ENCODE data around the gene JADE2. TPM values are rescaled to one million over a fixed set of nuclear protein-coding genes. Genes with fewer than 3 reads are reported as not detected.
A peak's percentile ranks its signal among the peaks of the same experiment; 100 is the strongest.

JADE2 gene
- total RNA-seq, 2 donors from 2014 or later, result 28.0 to 41.0 TPM

DNA sequence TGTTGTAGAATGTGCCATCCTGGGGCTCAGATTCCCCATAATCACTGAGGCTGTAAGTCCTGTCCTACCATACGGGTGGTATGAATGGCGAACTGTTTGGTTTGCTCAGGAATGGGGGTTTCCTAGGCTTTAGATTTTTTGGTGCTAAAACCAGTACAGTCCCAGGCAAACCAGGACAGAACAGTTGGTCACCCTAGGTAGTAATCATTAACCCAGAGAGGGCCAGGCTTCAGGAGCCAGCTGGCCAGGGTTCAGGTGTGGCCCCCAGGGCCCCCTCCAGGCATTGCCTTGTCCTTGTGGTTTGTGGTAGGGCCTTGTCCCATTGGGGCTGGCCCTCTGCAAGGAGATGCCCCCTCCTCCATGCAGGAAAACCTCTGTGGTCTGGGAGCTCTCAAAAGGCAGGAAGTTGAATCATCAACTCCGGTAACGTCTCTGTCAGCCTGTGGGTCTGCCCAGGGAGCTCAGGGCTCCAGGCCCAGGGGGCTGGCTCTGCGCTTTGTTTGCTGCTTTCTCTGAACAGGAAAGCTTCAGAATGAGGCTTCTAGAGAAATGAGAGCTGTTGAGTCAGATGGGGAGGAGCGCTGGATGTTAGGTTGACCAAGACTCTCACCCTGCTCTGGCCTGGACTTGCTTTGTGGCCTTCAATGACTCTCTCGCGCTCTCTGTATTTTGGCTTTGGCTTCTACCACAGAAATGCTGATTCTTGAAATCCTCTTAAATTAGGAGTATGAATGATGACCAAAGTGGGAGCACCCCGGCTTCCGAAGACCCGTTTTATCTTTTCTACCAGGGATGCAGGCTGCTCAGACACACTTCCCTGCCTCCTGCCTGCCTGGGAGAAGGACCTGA lies 22.2 kb upstream of the JADE2 start:
- intact Hi-C loops (cut with DNase I), result no loop called here
- H3K9me3 ChIP-seq, result no peaks in the 10 kb centered on the region
- H3K4me3 ChIP-seq, result no peak overlapping the region
- H3K4me1 ChIP-seq, result peaks cover 60% of the 10 kb centered on the region
- ATAC-seq (peak; percentile 15), DNase-seq (peak; percentile 53 to 82 (median 65))
- peak overlapping the region; percentile 73 to 89 (median 80) for H3K27ac ChIP-seq
- TF ChIP-seq POLR2A (IDR thresholded peaks at IDR 0.05) (peak in 1 of 3 donors; percentile 42), CTCF (IDR thresholded peaks at IDR 0.05) (no peak)
- H3K36me3 ChIP-seq (replicated peaks in 1 of 2; ENCODE audit: insufficient read depth in 1 of 2, low read depth in 2 of 2), result no peaks in the 10 kb centered on the region
- 47 to 78% methylated on average over 9 to 11 of the region's 11 CpGs for WGBS, 2 donors
- no peaks in the 10 kb centered on the region for H3K27me3 ChIP-seq

GRCh38 chr5:134503937-134504437 lies 21.5 kb upstream of the JADE2 start:
- WGBS, 2 donors, result 50 to 54% methylated on average over 3 of the region's 3 CpGs
- intact Hi-C loops (cut with DNase I), result no loop called here

DNA sequence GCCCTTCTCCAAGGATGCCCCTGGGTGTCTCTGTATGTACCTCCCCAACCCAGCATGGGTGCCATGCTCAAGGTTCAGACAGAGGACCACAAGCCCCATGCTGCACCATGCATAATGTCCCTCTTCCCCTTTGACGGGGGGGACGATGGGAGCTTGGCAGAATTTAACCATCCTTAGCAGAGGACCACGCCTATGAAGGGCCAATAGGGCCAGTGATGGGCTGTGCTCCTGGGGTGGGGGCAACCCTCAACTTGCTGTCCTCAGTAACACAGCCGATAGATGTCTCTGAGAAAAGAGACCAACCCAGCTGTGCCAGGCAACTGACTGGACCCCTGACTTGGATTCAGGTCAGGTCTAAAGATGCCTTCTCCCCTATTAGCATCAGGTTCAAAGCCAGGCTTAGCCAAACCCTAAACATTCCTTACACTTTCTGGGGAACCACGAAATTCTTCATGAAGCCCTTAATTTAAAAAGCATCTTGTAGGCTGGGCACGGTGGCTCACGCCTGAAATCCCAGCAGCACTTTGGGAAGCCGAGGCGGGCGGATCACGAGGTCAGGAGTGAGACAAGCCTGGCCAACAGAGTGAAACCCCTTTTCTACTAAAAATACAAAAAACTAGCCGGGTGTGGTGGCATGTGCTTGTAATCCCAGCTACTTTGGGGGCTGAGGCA lies 20.7 kb upstream of the JADE2 start:
- no peaks in the 10 kb centered on the region for H3K27me3 ChIP-seq
- WGBS, 2 donors, result 92 to 97% methylated on average over 11 to 12 of the region's 12 CpGs
- DNase-seq (no peak), ATAC-seq (no peak)
- intact Hi-C loops (cut with DNase I), result no loop called here
- H3K27ac ChIP-seq, result peak overlapping the region; percentile 73 to 89 (median 80)
- TF ChIP-seq CTCF (IDR thresholded peaks at IDR 0.05), result no peak
- no peak for TF ChIP-seq POLR2A (IDR thresholded peaks at IDR 0.05)
- H3K9me3 ChIP-seq, result no peaks in the 10 kb centered on the region
- peaks cover 75% of the 10 kb centered on the region for H3K4me1 ChIP-seq
- H3K4me3 ChIP-seq, result no peak overlapping the region
- H3K36me3 ChIP-seq (replicated peaks in 1 of 2; ENCODE audit: insufficient read depth in 1 of 2, low read depth in 2 of 2), result no peaks in the 10 kb centered on the region

More at GRCh38 chr5:134503937-134504437, 21.5 kb upstream of the JADE2 start:
- no peak for TF ChIP-seq POLR2A (IDR thresholded peaks at IDR 0.05)
- TF ChIP-seq CTCF (IDR thresholded peaks at IDR 0.05), result no peak
- Histone ChIP-seq H3K9me3 (no peaks in the 10 kb centered on the region), H3K36me3 (replicated peaks in 1 of 2; ENCODE audit: insufficient read depth in 1 of 2, low read depth in 2 of 2) (no peaks in the 10 kb centered on the region), H3K4me3 (no peak overlapping the region), H3K27me3 (no peaks in the 10 kb centered on the region), H3K4me1 (peaks cover 67% of the 10 kb centered on the region), H3K27ac (peak overlapping the region; percentile 73 to 89 (median 80))
- ATAC-seq (no peak), DNase-seq (no peak)

- Histone ChIP-seq H3K27ac (peak overlapping the region; percentile 70 to 89 (median 80)), H3K36me3 (replicated peaks in 1 of 2; ENCODE audit: insufficient read depth in 1 of 2, low read depth in 2 of 2) (no peaks in the 10 kb centered on the region), H3K4me3 (no peak overlapping the region), H3K27me3 (no peaks in the 10 kb centered on the region), H3K9me3 (no peaks in the 10 kb centered on the region), H3K4me1 (peaks cover 90% of the 10 kb centered on the region)
- WGBS, 2 donors, result 14 to 17% methylated on average over 1 to 10 of the region's 10 CpGs
- TF ChIP-seq CTCF (IDR thresholded peaks at IDR 0.05) (peak in 2 of 7 experiments; percentile 11 to 27), POLR2A (IDR thresholded peaks at IDR 0.05) (peak; percentile 67 to 87 (median 78))
- intact Hi-C loops (cut with DNase I), result no loop called here
- DNase-seq, result peak; percentile 94 to 98 (median 97)
- ATAC-seq, result peak; percentile 94
Observed at GRCh38 chr5:134506054-134507039, 19.1 kb upstream of the JADE2 start.
